Smooth muscle cell of the pulmonary artery (primary cell): ENCODE data around the gene LYAR. TPM values are rescaled to one million over a fixed set of nuclear protein-coding genes. Genes with fewer than 3 reads are reported as not detected.

ENCODE experiments used
- total RNA-seq: library from RNA; depleted of rRNA; stranded (reverse); fragments of >200 nt; gene quantifications from 2 replicates; pipeline ENCODE4 v1.2.3, GENCODE V29; 2014

The LYAR gene
- 4.1 and 8.0 TPM in 2 replicates for total RNA-seq

GRCh38 chr4:4289941-4290850 is at the start of gene LYAR, which contains the start of gene ZBTB49:
Gene LYAR (minus strand): TSS chr4:4290154. CDS start chr4:4283742, 6,412 bp downstream.
Gene ZBTB49 (plus strand): TSS chr4:4290251. CDS start chr4:4299946, 9,695 bp downstream.

GRCh38 chr4:4248029-4248884 is 41.7 kb downstream of the LYAR start, which contains the start of gene TMEM128:
Gene TMEM128 (minus strand): TSS chr4:4248223. CDS start chr4:4248202, 21 bp downstream.

GRCh38 chr4:4226606-4227438 is 63.1 kb downstream of the LYAR start, which contains the start of gene OTOP1:
Gene OTOP1 (minus strand): TSS chr4:4226929. CDS start chr4:4226864, 65 bp downstream.

Other genes starting within 250 kb of the LYAR start
- gene OTOP1, start 63.2 kb downstream of the LYAR start, total RNA-seq, result not detected in 2 replicates
- 20.4 and 24.3 TPM in 2 replicates for gene TMEM128, start 41.9 kb downstream of the LYAR start, total RNA-seq
- gene ZBTB49, start 97 bp upstream of the LYAR start, total RNA-seq, result 2.6 and 3.3 TPM in 2 replicates
- 0.50 and 0.72 TPM in 2 replicates for gene NSG1, start 96.9 kb upstream of the LYAR start, total RNA-seq